ENCODE measurements around the gene TSPAN11.
"Not testable (repeated sequence)": the region's sequence is repeated elsewhere in the genome, so short reads cannot be mapped to it uniquely, and the experiment has no call there.

The TSPAN11 gene

DNA sequence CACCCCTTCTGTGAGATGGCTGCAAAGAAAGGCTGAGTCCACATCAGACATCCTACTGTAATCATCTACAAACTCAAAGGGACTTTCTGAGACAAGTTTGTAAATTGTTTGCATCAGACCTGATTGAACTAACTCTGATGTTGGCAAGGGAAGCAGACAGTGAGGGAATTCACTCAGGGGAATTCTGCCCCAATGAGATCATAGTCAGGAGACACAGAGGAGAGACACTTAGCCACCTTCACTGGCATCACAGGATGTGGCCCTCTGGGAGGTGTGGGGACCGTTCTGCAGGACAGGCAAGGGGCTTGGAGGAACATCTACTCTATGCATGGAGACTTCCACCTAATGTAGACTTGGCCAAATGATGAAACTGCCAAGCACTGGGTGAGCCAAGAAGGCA is 76.5 kb downstream of the TSPAN11 start:
- no peak for DNase-seq (ENCODE audit: low spot score)

GRCh38 chr12:31003861-31004640 is 77.5 kb downstream of the TSPAN11 start:
- no peak for DNase-seq (ENCODE audit: low spot score)

GRCh38 chr12:31004666-31005065 is 78.1 kb downstream of the TSPAN11 start:
- DNase-seq (ENCODE audit: low spot score) = no peak

- DNase-seq (ENCODE audit: low spot score) = no peak
Measured at GRCh38 chr12:31005256-31005943, 78.9 kb downstream of the TSPAN11 start.

DNA sequence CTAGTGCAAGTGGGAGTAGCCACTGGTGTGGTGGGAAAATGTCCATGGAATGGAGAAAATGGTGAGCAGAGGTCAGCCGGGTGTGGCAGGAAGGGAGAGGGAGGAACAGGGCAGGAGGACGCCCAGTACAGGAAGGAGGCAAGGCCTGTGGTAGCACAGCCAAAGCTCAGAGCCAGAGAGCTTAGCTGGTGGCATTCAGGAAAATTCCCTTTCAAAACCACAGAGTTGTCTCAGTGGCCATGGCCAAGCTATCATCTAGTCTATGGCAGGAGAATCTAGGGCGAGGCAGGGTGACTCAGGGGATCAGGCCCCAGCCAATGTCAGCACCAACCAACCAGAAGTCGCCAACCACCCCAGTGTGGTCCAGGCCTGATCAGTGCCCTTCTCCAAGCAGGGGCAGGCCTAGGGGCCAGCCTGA is 79.4 kb downstream of the TSPAN11 start:
- DNase-seq (ENCODE audit: low spot score) = no peak

- DNase-seq (ENCODE audit: low spot score) = no peak
Measured at GRCh38 chr12:31006416-31007152, 80.0 kb downstream of the TSPAN11 start.

DNA sequence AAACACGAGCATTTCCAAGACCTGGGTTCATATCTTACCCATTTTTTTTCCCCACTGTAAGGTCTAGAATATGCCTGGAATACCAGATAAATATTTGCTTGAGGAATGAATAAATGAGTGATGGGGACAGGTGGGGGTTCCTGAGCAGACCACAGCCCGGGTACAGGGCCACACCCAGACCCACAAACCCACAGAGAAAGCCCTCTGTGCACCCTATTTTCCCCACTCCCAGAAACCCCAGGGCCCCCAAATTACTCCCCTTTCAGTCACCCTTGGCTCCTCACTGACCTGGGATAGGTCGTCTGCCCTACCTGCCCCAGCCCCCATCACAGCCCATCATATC is 80.6 kb downstream of the TSPAN11 start:
- no peak for DNase-seq (ENCODE audit: low spot score)

- DNase-seq (ENCODE audit: low spot score) = no peak
Measured at GRCh38 chr12:31007636-31008175, 81.2 kb downstream of the TSPAN11 start.

GRCh38 chr12:31008241-31008761 is 81.8 kb downstream of the TSPAN11 start:
- no peak for DNase-seq (ENCODE audit: low spot score)

DNA sequence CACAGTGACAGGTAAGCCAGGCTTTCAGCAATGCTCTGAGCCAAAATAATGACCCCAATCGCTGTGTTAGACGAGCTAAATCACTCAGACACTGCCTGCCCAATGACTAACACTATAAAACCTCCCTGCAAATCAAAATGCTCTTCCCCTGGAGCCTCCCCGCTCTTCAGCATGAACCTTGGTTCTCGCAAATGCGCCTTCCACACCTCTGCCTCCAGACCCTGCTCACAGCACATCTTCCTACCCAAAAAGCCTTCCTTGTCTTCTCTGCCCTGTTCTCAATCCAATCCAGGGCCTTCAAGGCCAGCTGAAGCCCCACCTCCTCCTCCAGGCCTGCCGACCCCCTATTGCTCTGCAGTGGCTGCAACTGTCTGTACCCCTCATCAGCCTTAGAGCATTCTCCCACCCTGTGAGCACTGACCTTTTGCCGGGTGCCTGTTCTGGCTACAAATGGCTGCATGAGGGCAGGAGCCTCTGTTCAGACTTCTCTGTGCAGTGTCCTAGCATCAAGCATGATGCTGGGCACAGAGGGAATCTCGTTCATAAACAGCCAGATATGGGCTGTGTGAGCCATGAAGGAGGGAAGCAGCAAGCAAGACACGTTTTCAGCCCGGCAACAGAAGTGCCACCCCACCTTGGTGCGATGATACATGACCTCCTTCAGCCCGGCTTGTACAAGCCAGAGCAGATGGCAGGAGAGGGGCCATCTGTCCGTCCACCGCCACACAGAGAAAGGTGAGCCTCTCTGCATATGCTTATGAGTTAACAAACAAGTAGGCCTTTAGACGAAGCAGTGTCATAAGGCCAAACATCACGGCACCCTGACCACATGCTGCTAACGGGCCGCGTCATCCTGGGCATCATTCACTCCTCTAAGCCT is 82.7 kb downstream of the TSPAN11 start:
- DNase-seq (ENCODE audit: low spot score) = no peak

- DNase-seq (ENCODE audit: low spot score) = no peak
Measured at GRCh38 chr12:31009976-31010375, 83.4 kb downstream of the TSPAN11 start.

DNA sequence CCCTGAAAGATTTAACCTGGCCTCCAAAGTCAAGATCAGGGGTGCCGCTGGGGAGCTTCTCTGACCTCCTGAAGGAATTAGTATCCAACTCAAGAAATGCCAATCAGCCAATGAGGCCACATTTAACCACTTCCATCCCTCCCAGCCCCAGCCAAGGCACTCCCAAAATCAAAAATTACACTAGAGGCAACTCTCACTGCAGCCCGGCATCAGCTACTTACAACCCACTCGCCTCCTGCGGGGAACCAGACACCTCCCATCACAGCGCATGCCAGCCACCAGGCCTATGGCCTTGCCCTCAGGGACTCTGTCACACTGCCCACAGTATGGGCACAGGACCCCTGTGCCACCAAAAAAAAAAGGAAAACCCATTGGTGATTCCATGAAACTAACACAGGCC is 84.8 kb downstream of the TSPAN11 start:
- no peak for DNase-seq (ENCODE audit: low spot score)

DNA sequence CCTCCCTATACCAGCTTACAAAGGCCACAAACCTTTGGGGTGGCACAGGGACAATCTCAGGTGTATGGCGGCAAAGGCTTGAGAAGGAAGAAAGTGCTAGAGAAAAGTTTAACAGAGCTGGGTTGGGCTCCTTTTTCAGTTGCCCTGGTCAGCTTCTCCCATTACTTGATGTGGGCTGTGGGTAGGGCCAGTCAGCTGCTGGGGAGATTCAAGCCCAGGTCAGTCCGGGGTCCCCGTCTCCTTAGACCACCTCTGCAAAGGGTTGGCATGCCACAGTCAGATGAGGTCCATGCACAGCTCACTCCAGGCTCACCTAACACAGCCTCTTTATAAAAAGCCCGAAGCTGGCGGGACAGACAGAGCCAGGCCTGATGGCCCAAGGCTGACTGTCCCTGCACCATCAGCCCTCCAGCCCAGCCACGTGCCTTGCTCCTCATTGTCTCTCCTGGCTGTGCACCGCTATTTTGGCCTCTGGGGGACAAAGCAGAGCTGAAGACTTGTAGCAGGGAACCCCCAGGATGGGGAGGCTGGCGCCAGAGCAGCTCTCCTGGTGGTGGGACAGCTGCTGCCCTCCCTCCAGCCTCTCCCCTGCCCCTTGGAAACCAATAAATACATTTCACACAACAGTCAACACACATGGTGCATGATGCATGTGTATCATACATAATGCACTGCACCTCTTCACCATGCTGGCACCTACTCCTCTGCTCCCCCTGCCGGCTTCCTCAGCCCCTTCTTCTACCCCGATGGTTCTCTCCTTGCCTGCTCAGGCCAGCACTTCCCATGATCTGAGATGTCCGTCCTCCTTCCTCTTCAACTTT is 85.4 kb downstream of the TSPAN11 start:
- DNase-seq (ENCODE audit: low spot score) = no peak

GRCh38 chr12:31012567-31012891 is 86.0 kb downstream of the TSPAN11 start:
- not testable (repeated sequence) for DNase-seq (ENCODE audit: low spot score)

DNA sequence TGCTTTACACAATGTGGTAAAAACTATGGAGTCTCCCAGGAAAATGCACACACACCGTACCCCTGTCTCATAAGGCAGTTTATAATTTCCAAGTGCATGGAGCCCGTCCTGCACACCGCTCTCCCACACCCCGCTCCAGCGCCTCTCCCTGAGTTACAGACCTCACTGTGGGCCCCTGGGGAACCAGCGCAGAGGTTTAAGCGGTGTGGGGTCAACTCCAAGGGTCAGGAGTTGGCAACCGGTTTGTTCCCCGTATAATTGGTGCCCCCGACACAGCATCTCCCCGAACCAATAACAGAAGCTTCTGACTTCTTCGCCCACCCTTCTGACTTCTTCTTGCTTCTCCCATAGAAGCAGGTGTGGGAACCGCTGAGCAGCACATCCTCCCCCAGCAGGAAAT is 88.7 kb downstream of the TSPAN11 start:
- DNase-seq (ENCODE audit: low spot score) = no peak

- no peak for DNase-seq (ENCODE audit: low spot score)
Measured at GRCh38 chr12:31016057-31016456, 89.5 kb downstream of the TSPAN11 start.

GRCh38 chr12:31017535-31017934 is 91.0 kb downstream of the TSPAN11 start:
- DNase-seq (ENCODE audit: low spot score) = no peak

DNA sequence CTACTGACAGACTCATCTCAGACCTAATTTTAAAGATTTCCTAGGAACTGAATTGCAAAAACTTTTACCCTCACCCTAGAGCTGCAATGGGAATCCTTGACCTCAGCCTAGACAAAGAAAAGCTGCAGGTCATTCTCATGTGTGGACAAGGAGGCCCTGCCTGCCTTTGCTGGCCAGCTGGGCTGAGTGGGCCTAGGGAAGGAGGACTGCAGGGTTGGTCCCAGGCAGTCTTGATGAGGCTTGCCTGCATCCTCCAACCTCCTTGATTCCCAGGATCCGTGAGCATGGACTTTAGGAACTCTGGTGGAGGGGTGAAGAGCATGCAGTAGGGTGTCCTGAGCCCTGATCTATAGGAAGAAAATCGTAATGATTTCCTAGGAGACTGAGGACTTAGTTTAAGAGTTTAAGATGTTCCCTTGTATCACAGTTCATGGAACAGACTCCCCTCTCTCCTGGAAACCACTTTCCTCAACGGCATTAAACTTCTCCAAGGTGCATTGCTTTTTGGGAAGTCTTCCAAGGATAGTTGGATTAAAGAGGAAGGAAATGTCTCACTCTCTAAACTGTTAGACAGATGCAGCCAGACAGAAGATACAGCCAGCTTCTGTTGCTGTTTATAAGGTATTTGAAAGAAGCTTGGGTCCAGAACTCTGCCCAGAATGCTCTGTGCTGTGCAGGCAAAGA is 91.7 kb downstream of the TSPAN11 start:
- no peak for DNase-seq (ENCODE audit: low spot score)

DNA sequence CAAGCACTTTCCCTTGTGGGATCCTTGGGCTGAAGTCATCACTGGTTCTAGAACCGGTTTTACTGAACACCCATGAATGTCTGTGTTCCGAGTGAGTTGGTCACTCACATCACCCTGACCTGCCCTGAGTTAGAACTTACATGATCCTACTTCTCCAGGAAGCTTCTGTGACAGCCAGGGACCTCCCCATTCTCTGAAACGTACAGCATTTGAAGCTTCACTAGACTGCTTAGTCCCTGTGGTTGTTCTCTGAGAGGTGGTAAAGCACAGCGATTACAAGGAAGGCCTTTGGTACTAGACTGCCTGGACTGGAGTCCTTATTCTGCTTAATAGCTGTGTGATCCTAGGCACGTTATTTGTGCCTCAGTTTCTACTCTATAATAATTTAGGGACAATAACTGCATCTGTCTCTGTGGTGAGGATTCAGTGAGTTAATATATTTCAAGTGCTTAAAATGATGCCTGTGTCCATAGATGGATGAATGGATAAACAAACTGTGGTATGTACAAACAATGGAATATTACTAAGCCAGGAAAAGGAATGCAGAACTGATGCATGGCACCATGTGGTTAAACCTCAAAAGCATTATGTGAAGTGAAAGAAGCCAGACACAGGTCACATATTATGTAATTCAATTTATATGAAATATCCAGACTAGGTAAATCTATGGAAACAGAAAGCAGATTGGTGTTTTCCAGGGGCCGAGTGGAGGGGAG is 92.4 kb downstream of the TSPAN11 start:
- no peak for DNase-seq (ENCODE audit: low spot score)

- DNase-seq (ENCODE audit: low spot score) = no peak
Measured at GRCh38 chr12:31019561-31019960, 93.0 kb downstream of the TSPAN11 start.
